A673 (cell line): ENCODE data around the gene DDX31.

Experiments
- EZH2 ChIP-seq: fragments of 200-600 bp; sonication (generic); IDR thresholded peaks from 2 replicates; pipeline ENCODE4 v1.6.1; 2017; ENCODE audit warnings: borderline replicate concordance, low read depth, mild to moderate bottlenecking, mixed read lengths, antibody characterized with exemption, low read length; ENCODE audit not compliant: poor library complexity, severe bottlenecking
- TF ChIP-seq, protein P1 (sequence below): fragments of 300-800, 200-600 bp; sonication (generic); conservative IDR thresholded peaks from 2 replicates; pipeline ENCODE4 v1.5.1; 2017; ENCODE audit warnings: low read depth, mild to moderate bottlenecking, antibody characterized with exemption, low read length, moderate library complexity, mixed read lengths

DNA sequence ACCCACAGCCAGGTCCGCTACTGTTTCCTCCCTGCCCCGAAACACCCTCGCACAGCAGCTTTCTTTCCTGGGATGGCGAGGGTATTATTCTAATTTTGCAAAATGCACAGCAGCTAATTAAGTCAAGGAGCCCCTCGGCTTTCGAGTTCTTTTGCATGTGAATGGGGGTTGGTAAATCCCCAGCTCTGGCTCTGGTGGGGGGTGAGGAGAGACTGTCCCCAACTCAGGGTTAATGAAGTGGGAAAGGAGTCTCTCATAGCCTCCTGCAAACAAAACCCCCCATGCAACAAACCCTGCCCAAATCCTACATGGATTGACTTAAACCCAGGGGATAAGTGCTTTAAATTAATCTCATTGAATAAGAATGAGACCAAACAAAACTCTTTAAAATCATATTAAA, 78.5 kb downstream of the DDX31 start:
- TF ChIP-seq, protein P1, sequence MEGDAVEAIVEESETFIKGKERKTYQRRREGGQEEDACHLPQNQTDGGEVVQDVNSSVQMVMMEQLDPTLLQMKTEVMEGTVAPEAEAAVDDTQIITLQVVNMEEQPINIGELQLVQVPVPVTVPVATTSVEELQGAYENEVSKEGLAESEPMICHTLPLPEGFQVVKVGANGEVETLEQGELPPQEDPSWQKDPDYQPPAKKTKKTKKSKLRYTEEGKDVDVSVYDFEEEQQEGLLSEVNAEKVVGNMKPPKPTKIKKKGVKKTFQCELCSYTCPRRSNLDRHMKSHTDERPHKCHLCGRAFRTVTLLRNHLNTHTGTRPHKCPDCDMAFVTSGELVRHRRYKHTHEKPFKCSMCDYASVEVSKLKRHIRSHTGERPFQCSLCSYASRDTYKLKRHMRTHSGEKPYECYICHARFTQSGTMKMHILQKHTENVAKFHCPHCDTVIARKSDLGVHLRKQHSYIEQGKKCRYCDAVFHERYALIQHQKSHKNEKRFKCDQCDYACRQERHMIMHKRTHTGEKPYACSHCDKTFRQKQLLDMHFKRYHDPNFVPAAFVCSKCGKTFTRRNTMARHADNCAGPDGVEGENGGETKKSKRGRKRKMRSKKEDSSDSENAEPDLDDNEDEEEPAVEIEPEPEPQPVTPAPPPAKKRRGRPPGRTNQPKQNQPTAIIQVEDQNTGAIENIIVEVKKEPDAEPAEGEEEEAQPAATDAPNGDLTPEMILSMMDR = no peak
- no peak for TF ChIP-seq EZH2
